H9 (cell line): ENCODE measurements around the gene TEX35. TPM values are rescaled to one million over a fixed set of nuclear protein-coding genes. Genes with fewer than 3 reads are reported as not detected.

ENCODE experiments used
- DNase-seq: peaks from one replicate; pipeline ENCODE4 v3.0.0-alpha.2; 2017
- H2AFZ ChIP-seq: one replicate; pipeline ENCODE4 v1.6.1; 2013; ENCODE audit warnings: mild to moderate bottlenecking, low read length, control low read depth, moderate library complexity
- H2AK5ac ChIP-seq: 2 replicates; pipeline ENCODE4 v1.6.1; 2013; ENCODE audit warnings: low read length, control low read depth, mixed read lengths; ENCODE audit not compliant: insufficient read length
- H2BK120ac ChIP-seq: one replicate; pipeline ENCODE4 v1.6.1; 2013; ENCODE audit warnings: low read depth, mild to moderate bottlenecking, low read length, control low read depth, inconsistent platforms; ENCODE audit not compliant: poor library complexity, severe bottlenecking
- H2BK12ac ChIP-seq: 2 replicates; pipeline ENCODE4 v1.6.1; 2013; ENCODE audit warnings: low read length, control low read depth, mixed read lengths, low read depth; ENCODE audit not compliant: insufficient read length
- H2BK15ac ChIP-seq: 2 replicates; pipeline ENCODE4 v1.6.1; 2013; ENCODE audit warnings: low read depth, low read length, control low read depth
- H2BK20ac ChIP-seq: one replicate; pipeline ENCODE4 v1.6.1; 2013; ENCODE audit warnings: low read depth, mild to moderate bottlenecking, low read length, control low read depth, inconsistent platforms; ENCODE audit not compliant: poor library complexity, severe bottlenecking
- H2BK5ac ChIP-seq: 2 replicates; pipeline ENCODE4 v1.6.1; 2013; ENCODE audit warnings: low read length, control low read depth, mixed read lengths; ENCODE audit not compliant: insufficient read length
- H3K14ac ChIP-seq: 2 replicates; pipeline ENCODE4 v1.6.1; 2013; ENCODE audit warnings: low read length, control low read depth; ENCODE audit not compliant: insufficient read depth
- H3K18ac ChIP-seq: 2 replicates; pipeline ENCODE4 v1.6.1; 2013; ENCODE audit warnings: low read depth, mild to moderate bottlenecking, mixed read lengths, low read length, control low read depth; ENCODE audit not compliant: insufficient read length
- H3K23ac ChIP-seq: 2 replicates; pipeline ENCODE4 v1.6.1; 2013; ENCODE audit warnings: low read length, control low read depth, mixed read lengths, low read depth; ENCODE audit not compliant: insufficient read length
- H3K23me2 ChIP-seq: 2 replicates; pipeline ENCODE4 v1.6.1; 2013; ENCODE audit warnings: low read depth, mild to moderate bottlenecking, mixed read lengths, low read length, control low read depth; ENCODE audit not compliant: insufficient read length, poor library complexity, severe bottlenecking
- H3K27ac ChIP-seq: 2 replicates; pipeline ENCODE4 v1.5.1; 2013; ENCODE audit warnings: low read length, control low read depth, mixed read lengths, low read depth; ENCODE audit not compliant: insufficient read length
- H3K27me3 ChIP-seq: 2 replicates; pipeline ENCODE4 v1.6.1; 2013; ENCODE audit warnings: low read length, control low read depth, inconsistent platforms; ENCODE audit not compliant: insufficient read depth
- H3K4ac ChIP-seq: 2 replicates; pipeline ENCODE4 v1.6.1; 2013; ENCODE audit warnings: low read depth, mild to moderate bottlenecking, control low read depth, inconsistent platforms, low read length, moderate library complexity
- H3K4me1 ChIP-seq: 2 replicates; pipeline ENCODE4 v1.6.1; 2013; ENCODE audit warnings: low read length, control low read depth, inconsistent platforms; ENCODE audit not compliant: insufficient read depth
- H3K4me2 ChIP-seq: 2 replicates; pipeline ENCODE4 v1.6.1; 2013; ENCODE audit warnings: low read length, control low read depth, mixed read lengths; ENCODE audit not compliant: insufficient read length, insufficient read depth
- H3K56ac ChIP-seq: 2 replicates; pipeline ENCODE4 v1.6.1; 2013; ENCODE audit warnings: low read depth, mild to moderate bottlenecking, mixed read lengths, low read length, control low read depth; ENCODE audit not compliant: insufficient read length
- H3K79me1 ChIP-seq: 2 replicates; pipeline ENCODE4 v1.6.1; 2013; ENCODE audit warnings: low read depth, mild to moderate bottlenecking, moderate library complexity, low read length, control low read depth, inconsistent platforms; ENCODE audit not compliant: insufficient read depth, poor library complexity, severe bottlenecking
- H3K79me2 ChIP-seq: 2 replicates; pipeline ENCODE4 v1.6.1; 2013; ENCODE audit warnings: low read length, control low read depth, inconsistent platforms; ENCODE audit not compliant: insufficient read depth
- H3K9ac ChIP-seq: 2 replicates; pipeline ENCODE4 v1.6.1; 2013; ENCODE audit warnings: low read length, control low read depth, mixed read lengths; ENCODE audit not compliant: insufficient read length; ENCODE audit errors: extremely low read depth
- H3K9me3 ChIP-seq: one replicate; pipeline ENCODE4 v1.6.1; 2013; ENCODE audit warnings: low read depth, low read length, inconsistent platforms; ENCODE audit not compliant: control insufficient read depth
- H3T11ph ChIP-seq: one replicate; pipeline ENCODE4 v1.6.1; 2013; ENCODE audit warnings: mild to moderate bottlenecking, low read length, control low read depth, inconsistent platforms
- H4K20me1 ChIP-seq: one replicate; pipeline ENCODE4 v1.6.1; 2013; ENCODE audit not compliant: control insufficient read depth, insufficient read length, insufficient read depth
- H4K5ac ChIP-seq: 2 replicates; pipeline ENCODE4 v1.6.1; 2013; ENCODE audit warnings: low read depth, mild to moderate bottlenecking, mixed read lengths, low read length, control low read depth; ENCODE audit not compliant: insufficient read length
- H4K8ac ChIP-seq: replicated peaks from 2 replicates; pipeline ENCODE4 v1.6.1; 2013; ENCODE audit warnings: low read length, control low read depth, mixed read lengths, low read depth; ENCODE audit not compliant: insufficient read length
- H4K91ac ChIP-seq: 2 replicates; pipeline ENCODE4 v1.6.1; 2013; ENCODE audit warnings: low read depth, mild to moderate bottlenecking, moderate library complexity, mixed read lengths, low read length, control low read depth; ENCODE audit not compliant: insufficient read length
- H3K27ac Mint-ChIP-seq, 3 experiments: 2 replicates in 2 of 3; 3 replicates in 1 of 3; pipeline ENCODE4 v1.8.0; 2020 to 2021; ENCODE audit warnings: mixed read lengths in 3 of 3, mild to moderate bottlenecking in 1 of 3, moderate library complexity in 1 of 3
- H3K27me3 Mint-ChIP-seq: 2 replicates; pipeline ENCODE4 v1.8.0; 2021; ENCODE audit warnings: low read depth, mild to moderate bottlenecking, moderate library complexity, mixed read lengths
- H3K36me3 Mint-ChIP-seq, 3 experiments: 2 replicates in 2 of 3; 3 replicates in 1 of 3; pipeline ENCODE4 v1.8.0; 2020 to 2021; ENCODE audit warnings: low read depth in 3 of 3, mixed read lengths in 3 of 3; ENCODE audit not compliant: insufficient read depth in 1 of 3
- H3K4me1 Mint-ChIP-seq, 2 experiments: 2 replicates each; pipeline ENCODE4 v1.8.0; 2020; ENCODE audit warnings: mixed read lengths in 2 of 2
- H3K4me3 Mint-ChIP-seq, 2 experiments: 2 replicates in 1 of 2; 3 replicates in 1 of 2; pipeline ENCODE4 v1.8.0; 2020 to 2021; ENCODE audit warnings: mild to moderate bottlenecking in 2 of 2, mixed read lengths in 2 of 2, moderate library complexity in 1 of 2
- H3K9me3 Mint-ChIP-seq, 2 experiments: 2 replicates in 1 of 2; 3 replicates in 1 of 2; pipeline ENCODE4 v1.8.0; 2020; ENCODE audit warnings: mild to moderate bottlenecking in 2 of 2, mixed read lengths in 2 of 2, moderate library complexity in 1 of 2
- WGBS: extraction: QIAGEN DNeasy Blood & Tissue Kit; methylation state at CpG from one replicate; pipeline ENCODE4 v1.1.7; 2013; ENCODE audit warnings: missing lambda C conversion rate, low lambda C conversion rate, mixed read lengths; ENCODE audit not compliant: insufficient read length; ENCODE audit errors: extremely low coverage; 5-methylcytosine and 5-hydroxymethylcytosine counted together
- total RNA-seq: library from RNA; stranded (reverse); gene quantifications from 2 replicates; pipeline ENCODE4 v1.2.1, GENCODE V29; 2021
- TF ChIP-seq, protein P1 (sequence below): fragments of 200-600 bp; sonication (generic); conservative IDR thresholded peaks from 3 replicates; pipeline ENCODE4 v1.8.0; 2021; ENCODE audit warnings: antibody characterized with exemption, mild to moderate bottlenecking

Gene TEX35
- total RNA-seq, 1 experiment from 2014 or later: not detected

- DNase-seq: no peak
- no peak overlapping the region for H2BK15ac ChIP-seq
- no peak overlapping the region for H4K5ac ChIP-seq
- H4K91ac ChIP-seq: no peak overlapping the region
- H3K56ac ChIP-seq: no peak overlapping the region
- H3K4me1 Mint-ChIP-seq: peaks cover 0 to 6% of the 10 kb centered on the region in 2 experiments; a peak in 2 of 4 replicates
- H3K4ac ChIP-seq: no peak overlapping the region
- H4K8ac ChIP-seq: no peak overlapping the region
- H3K4me1 ChIP-seq: no peaks in the 10 kb centered on the region
- WGBS: no CpG with 5 or more reads among the region's 4 CpGs
- H2BK20ac ChIP-seq: no peak overlapping the region
- H2AFZ ChIP-seq: no peak overlapping the region
- H2BK120ac ChIP-seq: no peak overlapping the region
- no peak overlapping the region for H3K23ac ChIP-seq
- no peaks in the 10 kb centered on the region for H3K9me3 Mint-ChIP-seq
- H3K9ac ChIP-seq: no peak overlapping the region
- H3K9me3 ChIP-seq: no peaks in the 10 kb centered on the region
- no peaks in the 10 kb centered on the region for H3K79me2 ChIP-seq
- no peaks in the 10 kb centered on the region for H3K23me2 ChIP-seq
- no peaks in the 10 kb centered on the region for H3K36me3 Mint-ChIP-seq
- H3K18ac ChIP-seq: no peak overlapping the region
- H2AK5ac ChIP-seq: no peak overlapping the region
- no peak overlapping the region for H3T11ph ChIP-seq
- H3K79me1 ChIP-seq: no peaks in the 10 kb centered on the region
- no peak overlapping the region for H2BK5ac ChIP-seq
- no peaks in the 10 kb centered on the region for H3K27me3 ChIP-seq
- H3K27me3 Mint-ChIP-seq: peaks cover 4% of the 10 kb centered on the region
- H3K14ac ChIP-seq: no peak overlapping the region
- H2BK12ac ChIP-seq: no peak overlapping the region
- no peak overlapping the region for H3K27ac Mint-ChIP-seq
- no peak overlapping the region for H3K4me2 ChIP-seq
- no peaks in the 10 kb centered on the region for H4K20me1 ChIP-seq
- TF ChIP-seq, protein P1, sequence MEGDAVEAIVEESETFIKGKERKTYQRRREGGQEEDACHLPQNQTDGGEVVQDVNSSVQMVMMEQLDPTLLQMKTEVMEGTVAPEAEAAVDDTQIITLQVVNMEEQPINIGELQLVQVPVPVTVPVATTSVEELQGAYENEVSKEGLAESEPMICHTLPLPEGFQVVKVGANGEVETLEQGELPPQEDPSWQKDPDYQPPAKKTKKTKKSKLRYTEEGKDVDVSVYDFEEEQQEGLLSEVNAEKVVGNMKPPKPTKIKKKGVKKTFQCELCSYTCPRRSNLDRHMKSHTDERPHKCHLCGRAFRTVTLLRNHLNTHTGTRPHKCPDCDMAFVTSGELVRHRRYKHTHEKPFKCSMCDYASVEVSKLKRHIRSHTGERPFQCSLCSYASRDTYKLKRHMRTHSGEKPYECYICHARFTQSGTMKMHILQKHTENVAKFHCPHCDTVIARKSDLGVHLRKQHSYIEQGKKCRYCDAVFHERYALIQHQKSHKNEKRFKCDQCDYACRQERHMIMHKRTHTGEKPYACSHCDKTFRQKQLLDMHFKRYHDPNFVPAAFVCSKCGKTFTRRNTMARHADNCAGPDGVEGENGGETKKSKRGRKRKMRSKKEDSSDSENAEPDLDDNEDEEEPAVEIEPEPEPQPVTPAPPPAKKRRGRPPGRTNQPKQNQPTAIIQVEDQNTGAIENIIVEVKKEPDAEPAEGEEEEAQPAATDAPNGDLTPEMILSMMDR: no peak
- no peak overlapping the region for H3K4me3 Mint-ChIP-seq
- no peak overlapping the region for H3K27ac ChIP-seq
Measured at GRCh38 chr1:178510155-178510554, 2.8 kb upstream of the TEX35 start.
